ENCODE measurements around the gene TMEM169. TPM values are rescaled to one million over a fixed set of nuclear protein-coding genes. Genes with fewer than 3 reads are reported as not detected.
A peak's percentile ranks its signal among the peaks of the same experiment; 100 is the strongest.

Gene TMEM169
- total RNA-seq, 1 donor, result 0.36 TPM

DNA sequence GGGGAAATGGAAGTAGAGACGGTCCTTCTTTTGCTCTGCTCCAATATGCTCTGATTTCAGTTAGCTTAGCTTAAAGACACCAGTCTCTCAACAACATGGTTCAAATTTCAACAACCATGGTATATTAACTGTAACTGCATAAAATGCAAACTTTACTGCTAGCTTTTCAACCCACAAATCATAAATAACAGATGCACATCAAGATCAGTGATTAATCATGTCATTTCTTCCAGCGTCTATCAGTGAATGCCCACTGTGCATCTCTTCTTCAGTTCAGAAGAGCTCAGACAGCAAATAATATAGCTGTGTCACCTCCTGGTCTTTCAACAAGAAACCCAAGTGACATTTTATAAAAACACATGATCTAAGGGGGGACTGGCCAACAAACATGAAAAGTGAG is 12.7 kb upstream of the TMEM169 start:
- H3K4me3 ChIP-seq (ENCODE audit: low read depth, low read length), result no peak overlapping the region
- no peak for DNase-seq (ENCODE audit: low read depth)
- TF ChIP-seq, protein P1, sequence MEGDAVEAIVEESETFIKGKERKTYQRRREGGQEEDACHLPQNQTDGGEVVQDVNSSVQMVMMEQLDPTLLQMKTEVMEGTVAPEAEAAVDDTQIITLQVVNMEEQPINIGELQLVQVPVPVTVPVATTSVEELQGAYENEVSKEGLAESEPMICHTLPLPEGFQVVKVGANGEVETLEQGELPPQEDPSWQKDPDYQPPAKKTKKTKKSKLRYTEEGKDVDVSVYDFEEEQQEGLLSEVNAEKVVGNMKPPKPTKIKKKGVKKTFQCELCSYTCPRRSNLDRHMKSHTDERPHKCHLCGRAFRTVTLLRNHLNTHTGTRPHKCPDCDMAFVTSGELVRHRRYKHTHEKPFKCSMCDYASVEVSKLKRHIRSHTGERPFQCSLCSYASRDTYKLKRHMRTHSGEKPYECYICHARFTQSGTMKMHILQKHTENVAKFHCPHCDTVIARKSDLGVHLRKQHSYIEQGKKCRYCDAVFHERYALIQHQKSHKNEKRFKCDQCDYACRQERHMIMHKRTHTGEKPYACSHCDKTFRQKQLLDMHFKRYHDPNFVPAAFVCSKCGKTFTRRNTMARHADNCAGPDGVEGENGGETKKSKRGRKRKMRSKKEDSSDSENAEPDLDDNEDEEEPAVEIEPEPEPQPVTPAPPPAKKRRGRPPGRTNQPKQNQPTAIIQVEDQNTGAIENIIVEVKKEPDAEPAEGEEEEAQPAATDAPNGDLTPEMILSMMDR (IDR thresholded peaks at IDR 0.05; ENCODE audit: insufficient read depth, low read length), result no peak

DNA sequence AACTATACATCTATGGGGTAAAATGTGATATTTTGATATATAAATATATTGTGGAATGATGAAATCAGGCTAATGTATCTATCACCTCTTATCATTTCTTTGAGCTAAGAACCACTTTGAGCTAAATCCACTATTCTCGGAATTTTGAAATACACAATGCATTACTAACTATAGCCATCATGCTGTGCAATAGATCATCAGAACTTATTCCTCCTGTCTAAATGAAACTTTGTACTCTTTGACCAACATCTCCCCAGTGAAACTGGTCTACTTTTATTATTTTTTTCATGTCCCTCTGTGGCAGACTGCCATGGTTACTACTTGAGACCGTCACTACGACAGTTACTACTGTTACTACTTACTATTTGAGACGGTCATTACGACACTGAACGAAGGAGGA is 11.5 kb upstream of the TMEM169 start:
- no peak for DNase-seq (ENCODE audit: low read depth)
- no peak overlapping the region for H3K4me3 ChIP-seq (ENCODE audit: low read depth, low read length)
- TF ChIP-seq, protein P1 (IDR thresholded peaks at IDR 0.05; ENCODE audit: insufficient read depth, low read length), result no peak

DNA sequence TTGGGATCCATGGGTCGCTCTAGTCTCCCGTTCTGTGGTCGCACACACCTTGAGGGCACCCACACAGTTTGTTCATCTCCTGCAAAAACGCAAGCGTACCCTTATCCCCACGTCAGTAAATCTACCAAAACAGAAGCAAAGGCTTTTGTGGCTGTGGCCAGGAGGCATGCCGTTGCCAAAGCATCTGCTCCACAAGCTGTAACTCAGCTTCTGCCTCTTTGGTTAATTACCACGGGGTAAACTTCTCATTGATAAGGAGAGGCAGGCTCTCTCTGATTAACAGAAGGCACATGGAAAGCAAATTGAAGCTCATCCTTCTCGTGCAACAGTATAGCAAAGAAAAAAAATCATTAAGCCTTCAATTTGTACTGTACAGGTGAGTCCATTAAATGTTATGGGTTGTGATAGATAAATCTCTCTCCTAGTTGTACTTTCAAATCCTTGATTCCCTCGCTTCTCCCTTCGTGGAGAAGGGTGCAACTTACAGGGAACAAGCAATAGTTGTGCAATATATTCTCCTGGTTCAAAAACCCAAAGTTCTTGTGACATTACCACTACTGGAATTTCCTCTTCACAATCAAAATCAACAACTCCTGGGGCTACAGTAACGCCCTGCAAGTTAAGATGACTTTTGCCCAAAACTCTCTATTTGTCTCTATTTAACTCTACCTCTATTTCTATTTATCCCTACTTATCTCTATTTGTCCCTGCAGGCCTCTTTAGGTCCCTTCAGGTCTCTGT is 10.4 kb upstream of the TMEM169 start:
- DNase-seq (ENCODE audit: low read depth), result peak; percentile 7
- no peak overlapping the region for H3K4me3 ChIP-seq (ENCODE audit: low read depth, low read length)
- TF ChIP-seq, protein P1 (IDR thresholded peaks at IDR 0.05; ENCODE audit: insufficient read depth, low read length), result no peak

DNA sequence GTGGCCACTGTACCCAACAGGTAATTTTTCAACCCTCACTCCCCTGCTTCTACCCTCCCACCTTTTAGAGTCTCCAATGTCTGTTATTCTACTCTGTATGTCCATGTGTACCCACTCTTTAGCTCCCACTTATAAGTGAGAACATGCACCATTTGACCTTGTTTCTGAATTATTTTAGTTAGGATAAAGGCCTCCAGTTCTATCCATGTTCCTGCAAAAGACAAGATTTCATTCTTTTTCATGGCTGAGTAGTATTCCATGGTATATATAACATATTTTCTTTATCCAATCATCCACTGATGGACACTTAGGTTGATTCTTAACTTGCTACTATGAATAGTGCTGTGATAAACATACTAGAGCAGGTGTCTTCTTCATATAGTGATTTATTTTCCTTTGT is 9.2 kb upstream of the TMEM169 start:
- no peak for DNase-seq (ENCODE audit: low read depth)
- TF ChIP-seq, protein P1 (IDR thresholded peaks at IDR 0.05; ENCODE audit: insufficient read depth, low read length), result no peak
- H3K4me3 ChIP-seq (ENCODE audit: low read depth, low read length), result no peak overlapping the region

DNA sequence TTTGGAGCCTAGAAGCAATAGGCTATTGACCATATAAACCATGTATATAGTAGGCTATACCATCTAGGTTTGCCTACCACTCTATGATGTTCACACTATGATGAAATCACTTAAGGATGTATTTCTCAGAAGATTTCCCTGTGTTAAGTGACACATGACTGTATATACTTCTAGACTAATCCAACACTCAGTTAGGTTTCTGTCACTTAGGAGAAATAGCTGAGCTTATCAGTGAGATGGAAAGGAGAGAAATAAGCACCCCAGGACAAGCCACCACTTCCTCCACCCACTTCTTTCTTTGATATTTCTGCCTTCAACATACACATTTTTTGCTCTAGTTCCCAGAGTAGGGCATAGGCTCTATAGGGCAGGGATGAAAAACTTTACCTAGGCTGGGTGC is 7.9 kb upstream of the TMEM169 start:
- no peak for DNase-seq (ENCODE audit: low read depth)
- no peak overlapping the region for H3K4me3 ChIP-seq (ENCODE audit: low read depth, low read length)
- TF ChIP-seq, protein P1 (IDR thresholded peaks at IDR 0.05; ENCODE audit: insufficient read depth, low read length), result no peak

DNA sequence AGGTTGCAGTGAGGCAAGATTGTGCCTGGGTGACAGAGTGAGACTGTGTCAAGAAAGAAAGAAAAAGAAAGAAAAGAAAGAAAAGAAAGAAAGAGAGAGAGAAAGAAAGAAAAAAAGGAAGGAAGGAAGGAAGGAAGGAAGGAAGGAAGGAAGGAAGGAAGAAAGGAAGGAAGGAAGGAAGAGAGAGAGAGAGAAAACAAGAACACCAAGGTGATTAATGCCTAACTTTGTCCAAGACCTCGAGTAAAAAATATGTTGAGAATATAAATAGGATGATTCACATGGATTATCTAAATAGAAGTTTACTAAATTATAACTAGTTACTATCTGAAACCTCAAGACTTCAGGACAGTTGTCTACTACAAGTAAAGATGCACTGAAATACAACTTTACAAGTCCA is 7.3 kb upstream of the TMEM169 start:
- TF ChIP-seq, protein P1 (IDR thresholded peaks at IDR 0.05; ENCODE audit: insufficient read depth, low read length), result no peak

DNA sequence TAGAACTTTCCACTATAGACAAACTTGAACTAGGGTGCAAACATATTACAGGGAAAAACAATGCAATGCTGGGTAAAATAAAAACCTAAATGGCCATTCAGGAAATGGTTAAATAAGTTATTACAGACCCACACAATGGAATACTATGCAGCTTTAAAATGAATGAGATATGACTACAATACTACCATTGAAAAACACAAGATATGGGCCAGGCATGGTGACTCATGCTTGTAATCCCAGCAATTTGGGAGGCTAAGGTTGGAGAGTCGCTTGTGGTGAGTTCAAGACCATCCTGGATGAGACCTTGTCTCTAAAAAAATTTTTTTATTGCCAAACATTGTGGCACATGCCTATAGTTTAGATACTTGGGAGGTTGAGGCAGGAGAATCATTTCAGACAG is 6.9 kb upstream of the TMEM169 start:
- TF ChIP-seq, protein P1 (IDR thresholded peaks at IDR 0.05; ENCODE audit: insufficient read depth, low read length), result no peak
- H3K4me3 ChIP-seq (ENCODE audit: low read depth, low read length), result no peak overlapping the region
- DNase-seq (ENCODE audit: low read depth), result peak; percentile 11

More for the DNA sequence above, 7.3 kb upstream of the TMEM169 start:
- no peak overlapping the region for H3K4me3 ChIP-seq (ENCODE audit: low read depth, low read length)
- no peak for DNase-seq (ENCODE audit: low read depth)

Data from fibroblast of the aortic adventitia (primary cell).